Measurements from ENCODE around the gene SLC17A9. TPM values are rescaled to one million over a fixed set of nuclear protein-coding genes. Genes with fewer than 3 reads are reported as not detected.

SLC17A9 gene
- total and polyA plus RNA-seq, 10 of the 15 experiments (the other 5 are each of a cell fraction or from before 2014, with no cell fraction given) = 0.72 to 74.1 (median 29.4) TPM

DNA sequence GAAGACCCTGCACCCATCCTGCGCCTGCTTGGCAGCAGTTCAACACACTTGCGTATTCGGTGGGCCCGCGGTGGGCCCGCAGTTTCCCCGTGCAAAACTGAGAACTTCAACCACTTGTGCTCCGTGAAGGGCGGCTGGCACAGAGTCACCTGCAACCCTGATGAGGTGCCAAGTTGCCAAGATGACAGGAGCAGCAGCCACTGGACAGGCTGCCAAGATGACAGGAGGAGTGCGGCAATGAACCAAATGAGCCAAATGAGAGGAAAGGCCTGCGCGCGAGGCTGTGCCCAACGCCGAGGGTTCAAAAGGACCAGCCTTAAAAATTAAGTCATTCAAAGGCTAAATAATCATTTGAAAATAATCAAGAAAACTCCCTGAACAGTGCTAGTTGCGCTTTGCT, 46.3 kb upstream of the SLC17A9 start:
- Histone ChIP-seq H3K4me3 (no peak overlapping the region), H3K4me2 (ENCODE audit: control insufficient read depth, insufficient read depth) (no peak overlapping the region), H3K4me1 (ENCODE audit: control insufficient read depth, insufficient read depth, low read length) (peaks cover under 1% of the 10 kb centered on the region; the same call in 1 of the 2 replicates), H2AFZ (ENCODE audit: control insufficient read depth, low read depth, low read length) (no peak overlapping the region), H3K9ac (ENCODE audit: control insufficient read depth, insufficient read depth, low read length) (no peak overlapping the region), H3K79me2 (ENCODE audit: control insufficient read depth, insufficient read depth, low read length) (no peaks in the 10 kb centered on the region; the same call in 1 of the 2 replicates), H3K27me3 (replicated peaks in 1 of 2; ENCODE audit: control insufficient read depth in 2 of 2, insufficient read depth in 2 of 2, low read length in 1 of 2) (no peaks in the 10 kb centered on the region), H3K36me3 (ENCODE audit: control insufficient read depth in 2 of 2, insufficient read depth in 2 of 2, low read length in 1 of 2) (peaks cover 48 to 55% of the 10 kb centered on the region in 2 experiments), H3K9me3 (replicated peaks; ENCODE audit: control insufficient read depth, insufficient read depth, low read length) (no peaks in the 10 kb centered on the region), H4K20me1 (ENCODE audit: control insufficient read depth, insufficient read depth) (peaks cover 3% of the 10 kb centered on the region; the same call in 1 of the 2 replicates), H3K27ac (ENCODE audit: control insufficient read depth, insufficient read depth) (no peak overlapping the region)
- in situ Hi-C loops (cut with MboI) (no loop called here), intact Hi-C loops (cut with micrococcal nuclease; ENCODE audit: unreplicated experiment) (no loop called here)
- SMC1A ChIA-PET (ENCODE audit: uncharacterized antibody, unreplicated experiment) = no interaction called here
- BruUV-seq (replicated peaks) = no TSS peak
- 99% methylated on average over 16 of the region's 16 CpGs for WGBS (ENCODE audit: insufficient coverage, insufficient replicate concordance, low lambda C conversion rate, missing lambda C conversion rate)
- ATAC-seq (no peak), FAIRE-seq (no peak), DNase-seq (ENCODE audit: low read depth, low spot score) (no peak)
- POLR2A ChIA-PET = no interaction called here
- RAD21 ChIA-PET (ENCODE audit: unreplicated experiment) = no interaction called here
- CTCF ChIA-PET = interaction anchor here (2.4 kb wide), 1 partner anchor 14 kb away, joined by 12 read pairs; no protein-coding TSS in a partner anchor
- TF ChIP-seq SIX5 (IDR thresholded peaks at IDR 0.05; ENCODE audit: low read depth, low read length, severe bottlenecking) (no peak), NBN (IDR thresholded peaks at IDR 0.05) (no peak), BHLHE40 (IDR thresholded peaks at IDR 0.05; ENCODE audit: borderline replicate concordance in 1 of 2, low read depth in 2 of 2, low read length in 1 of 2) (no peak), HDAC2 (IDR thresholded peaks at IDR 0.05) (no peak), BMI1 (IDR thresholded peaks at IDR 0.05; ENCODE audit: borderline replicate concordance) (no peak), RFX5 (IDR thresholded peaks at IDR 0.05; ENCODE audit: low read depth, low read length) (no peak), NFXL1 (IDR thresholded peaks at IDR 0.05; ENCODE audit: borderline replicate concordance) (no peak), MEF2A (IDR thresholded peaks at IDR 0.05; ENCODE audit: insufficient read depth, low read depth, low read length) (no peak), ZZZ3 (IDR thresholded peaks at IDR 0.05; ENCODE audit: control insufficient read depth, insufficient read length, low read depth) (no peak), CBFB (IDR thresholded peaks at IDR 0.05; ENCODE audit: low read depth) (no peak), ZNF24 (IDR thresholded peaks at IDR 0.05) (no peak), SREBF2 (IDR thresholded peaks at IDR 0.05; ENCODE audit: low read length) (no peak), CREM (IDR thresholded peaks at IDR 0.05; ENCODE audit: low read depth) (no peak)
- TF ChIP-seq, protein P1, sequence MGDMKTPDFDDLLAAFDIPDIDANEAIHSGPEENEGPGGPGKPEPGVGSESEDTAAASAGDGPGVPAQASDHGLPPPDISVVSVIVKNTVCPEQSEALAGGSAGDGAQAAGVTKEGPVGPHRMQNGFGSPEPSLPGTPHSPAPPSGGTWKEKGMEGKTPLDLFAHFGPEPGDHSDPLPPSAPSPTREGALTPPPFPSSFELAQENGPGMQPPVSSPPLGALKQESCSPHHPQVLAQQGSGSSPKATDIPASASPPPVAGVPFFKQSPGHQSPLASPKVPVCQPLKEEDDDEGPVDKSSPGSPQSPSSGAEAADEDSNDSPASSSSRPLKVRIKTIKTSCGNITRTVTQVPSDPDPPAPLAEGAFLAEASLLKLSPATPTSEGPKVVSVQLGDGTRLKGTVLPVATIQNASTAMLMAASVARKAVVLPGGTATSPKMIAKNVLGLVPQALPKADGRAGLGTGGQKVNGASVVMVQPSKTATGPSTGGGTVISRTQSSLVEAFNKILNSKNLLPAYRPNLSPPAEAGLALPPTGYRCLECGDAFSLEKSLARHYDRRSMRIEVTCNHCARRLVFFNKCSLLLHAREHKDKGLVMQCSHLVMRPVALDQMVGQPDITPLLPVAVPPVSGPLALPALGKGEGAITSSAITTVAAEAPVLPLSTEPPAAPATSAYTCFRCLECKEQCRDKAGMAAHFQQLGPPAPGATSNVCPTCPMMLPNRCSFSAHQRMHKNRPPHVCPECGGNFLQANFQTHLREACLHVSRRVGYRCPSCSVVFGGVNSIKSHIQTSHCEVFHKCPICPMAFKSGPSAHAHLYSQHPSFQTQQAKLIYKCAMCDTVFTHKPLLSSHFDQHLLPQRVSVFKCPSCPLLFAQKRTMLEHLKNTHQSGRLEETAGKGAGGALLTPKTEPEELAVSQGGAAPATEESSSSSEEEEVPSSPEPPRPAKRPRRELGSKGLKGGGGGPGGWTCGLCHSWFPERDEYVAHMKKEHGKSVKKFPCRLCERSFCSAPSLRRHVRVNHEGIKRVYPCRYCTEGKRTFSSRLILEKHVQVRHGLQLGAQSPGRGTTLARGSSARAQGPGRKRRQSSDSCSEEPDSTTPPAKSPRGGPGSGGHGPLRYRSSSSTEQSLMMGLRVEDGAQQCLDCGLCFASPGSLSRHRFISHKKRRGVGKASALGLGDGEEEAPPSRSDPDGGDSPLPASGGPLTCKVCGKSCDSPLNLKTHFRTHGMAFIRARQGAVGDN (IDR thresholded peaks at IDR 0.05) = no peak
- TF ChIP-seq, protein P2, sequence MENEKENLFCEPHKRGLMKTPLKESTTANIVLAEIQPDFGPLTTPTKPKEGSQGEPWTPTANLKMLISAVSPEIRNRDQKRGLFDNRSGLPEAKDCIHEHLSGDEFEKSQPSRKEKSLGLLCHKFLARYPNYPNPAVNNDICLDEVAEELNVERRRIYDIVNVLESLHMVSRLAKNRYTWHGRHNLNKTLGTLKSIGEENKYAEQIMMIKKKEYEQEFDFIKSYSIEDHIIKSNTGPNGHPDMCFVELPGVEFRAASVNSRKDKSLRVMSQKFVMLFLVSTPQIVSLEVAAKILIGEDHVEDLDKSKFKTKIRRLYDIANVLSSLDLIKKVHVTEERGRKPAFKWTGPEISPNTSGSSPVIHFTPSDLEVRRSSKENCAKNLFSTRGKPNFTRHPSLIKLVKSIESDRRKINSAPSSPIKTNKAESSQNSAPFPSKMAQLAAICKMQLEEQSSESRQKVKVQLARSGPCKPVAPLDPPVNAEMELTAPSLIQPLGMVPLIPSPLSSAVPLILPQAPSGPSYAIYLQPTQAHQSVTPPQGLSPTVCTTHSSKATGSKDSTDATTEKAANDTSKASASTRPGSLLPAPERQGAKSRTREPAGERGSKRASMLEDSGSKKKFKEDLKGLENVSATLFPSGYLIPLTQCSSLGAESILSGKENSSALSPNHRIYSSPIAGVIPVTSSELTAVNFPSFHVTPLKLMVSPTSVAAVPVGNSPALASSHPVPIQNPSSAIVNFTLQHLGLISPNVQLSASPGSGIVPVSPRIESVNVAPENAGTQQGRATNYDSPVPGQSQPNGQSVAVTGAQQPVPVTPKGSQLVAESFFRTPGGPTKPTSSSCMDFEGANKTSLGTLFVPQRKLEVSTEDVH (IDR thresholded peaks at IDR 0.05; ENCODE audit: low read depth, partially characterized antibody) = no peak
- TF ChIP-seq, protein P3, sequence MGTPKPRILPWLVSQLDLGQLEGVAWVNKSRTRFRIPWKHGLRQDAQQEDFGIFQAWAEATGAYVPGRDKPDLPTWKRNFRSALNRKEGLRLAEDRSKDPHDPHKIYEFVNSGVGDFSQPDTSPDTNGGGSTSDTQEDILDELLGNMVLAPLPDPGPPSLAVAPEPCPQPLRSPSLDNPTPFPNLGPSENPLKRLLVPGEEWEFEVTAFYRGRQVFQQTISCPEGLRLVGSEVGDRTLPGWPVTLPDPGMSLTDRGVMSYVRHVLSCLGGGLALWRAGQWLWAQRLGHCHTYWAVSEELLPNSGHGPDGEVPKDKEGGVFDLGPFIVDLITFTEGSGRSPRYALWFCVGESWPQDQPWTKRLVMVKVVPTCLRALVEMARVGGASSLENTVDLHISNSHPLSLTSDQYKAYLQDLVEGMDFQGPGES (IDR thresholded peaks at IDR 0.05) = no peak
- TF ChIP-seq, protein P4, sequence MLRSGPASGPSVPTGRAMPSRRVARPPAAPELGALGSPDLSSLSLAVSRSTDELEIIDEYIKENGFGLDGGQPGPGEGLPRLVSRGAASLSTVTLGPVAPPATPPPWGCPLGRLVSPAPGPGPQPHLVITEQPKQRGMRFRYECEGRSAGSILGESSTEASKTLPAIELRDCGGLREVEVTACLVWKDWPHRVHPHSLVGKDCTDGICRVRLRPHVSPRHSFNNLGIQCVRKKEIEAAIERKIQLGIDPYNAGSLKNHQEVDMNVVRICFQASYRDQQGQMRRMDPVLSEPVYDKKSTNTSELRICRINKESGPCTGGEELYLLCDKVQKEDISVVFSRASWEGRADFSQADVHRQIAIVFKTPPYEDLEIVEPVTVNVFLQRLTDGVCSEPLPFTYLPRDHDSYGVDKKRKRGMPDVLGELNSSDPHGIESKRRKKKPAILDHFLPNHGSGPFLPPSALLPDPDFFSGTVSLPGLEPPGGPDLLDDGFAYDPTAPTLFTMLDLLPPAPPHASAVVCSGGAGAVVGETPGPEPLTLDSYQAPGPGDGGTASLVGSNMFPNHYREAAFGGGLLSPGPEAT (IDR thresholded peaks at IDR 0.05; ENCODE audit: low read depth) = no peak
